DMS53 treated with DMSO at 0.1 percent for 48 hours (cell line): Measurements from ENCODE around the gene MFAP5.
"Not testable (repeated sequence)": the region's sequence is repeated elsewhere in the genome, so short reads cannot be mapped to it uniquely, and the experiment has no call there.

ENCODE experiments used
- DNase-seq: peaks from one replicate; lab custom pipeline; 2025; ENCODE audit not compliant: unreplicated experiment; lab: John Stamatoyannopoulos, UW

MFAP5 gene

GRCh38 chr12:8676651-8677050 lies 14.0 kb upstream of the MFAP5 start:
- no peak for DNase-seq

DNA sequence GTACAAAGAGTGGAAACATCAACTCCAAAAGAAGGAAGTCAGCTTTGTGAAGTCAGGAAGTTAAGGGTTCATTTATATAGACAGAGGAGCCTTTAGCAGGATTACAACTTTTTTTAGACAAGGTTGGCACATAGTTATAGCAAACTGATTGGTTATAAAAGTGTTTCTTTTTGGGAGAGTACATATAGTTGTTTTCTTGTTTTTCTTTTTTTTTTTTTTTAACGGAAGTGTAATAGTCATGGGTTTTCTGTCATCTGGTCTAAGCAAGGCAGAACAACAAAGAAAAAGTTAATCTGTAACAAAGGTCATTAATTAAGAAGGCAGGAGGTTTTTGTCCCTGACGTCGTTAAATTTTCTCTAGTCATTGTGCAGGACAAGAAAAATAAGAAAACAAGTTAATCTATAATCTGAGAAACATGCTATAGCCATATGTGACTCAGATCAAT lies 13.0 kb upstream of the MFAP5 start:
- no peak for DNase-seq

GRCh38 chr12:8672381-8672780 lies 9.8 kb upstream of the MFAP5 start:
- DNase-seq, result no peak

DNA sequence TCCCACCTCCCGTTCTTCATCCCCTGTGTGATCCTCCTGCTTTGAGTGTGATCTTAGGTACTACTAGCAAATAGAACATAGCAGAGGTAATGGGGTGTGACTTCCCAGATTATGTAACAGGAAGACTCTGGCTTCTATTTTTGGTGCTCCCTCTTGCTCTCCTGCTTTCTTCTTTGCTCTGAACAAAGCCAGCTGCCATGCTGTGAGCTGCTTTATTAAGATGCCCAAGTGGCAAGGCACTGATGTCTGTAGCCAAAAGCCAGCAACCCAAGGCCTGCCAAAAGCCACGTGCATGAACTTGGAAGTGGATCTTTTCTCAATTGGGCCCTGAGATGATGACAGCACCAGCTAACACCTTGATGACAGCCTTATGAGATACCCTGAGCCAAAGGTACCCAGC lies 5.8 kb upstream of the MFAP5 start:
- no peak for DNase-seq

- DNase-seq, result no peak
Observed at GRCh38 chr12:8667270-8667669, 4.6 kb upstream of the MFAP5 start.

GRCh38 chr12:8665759-8666158 lies 3.1 kb upstream of the MFAP5 start:
- DNase-seq, result no peak

- DNase-seq, result no peak
Observed at GRCh38 chr12:8664228-8664913, 1.7 kb upstream of the MFAP5 start.

DNA sequence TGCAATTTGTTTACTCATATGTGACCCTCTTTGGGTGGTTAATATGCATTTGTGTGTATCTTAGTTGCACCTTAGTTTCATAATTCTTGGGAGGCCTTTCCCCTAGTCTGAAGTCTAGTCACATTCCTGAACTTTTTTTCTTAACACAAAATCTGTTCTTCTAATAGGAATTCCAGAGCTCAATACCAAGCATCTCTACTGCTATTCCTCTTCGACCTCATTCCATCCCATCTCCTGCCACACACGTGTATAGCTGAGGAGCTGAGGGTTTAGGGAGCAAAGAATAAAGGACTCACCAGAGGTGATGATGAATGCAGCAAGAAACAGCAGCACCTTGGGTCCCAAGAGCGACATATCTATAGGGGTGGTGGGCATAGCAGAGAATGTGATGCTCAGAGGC lies 875 bp downstream of the MFAP5 start:
- DNase-seq, result no peak

DNA sequence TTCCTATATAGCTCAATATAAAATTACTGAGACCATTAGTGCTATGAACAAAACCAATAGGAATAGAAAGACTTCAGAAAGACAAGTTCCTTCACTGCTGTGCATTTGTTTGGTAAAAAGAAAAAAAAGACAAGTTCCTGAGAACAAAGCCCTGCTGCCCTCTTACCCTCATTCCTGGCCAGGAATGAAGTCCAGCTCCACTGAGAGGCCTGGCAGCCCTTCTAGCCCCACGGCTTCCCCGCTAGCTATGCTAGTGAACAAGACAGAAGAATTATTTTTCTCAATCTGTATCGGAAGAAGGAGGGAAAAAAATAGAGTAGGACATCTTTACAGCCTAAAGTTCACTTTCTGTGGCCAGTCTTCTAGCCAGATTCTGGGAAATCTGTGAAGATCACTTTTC lies 1.6 kb downstream of the MFAP5 start:
- DNase-seq, result no peak

DNA sequence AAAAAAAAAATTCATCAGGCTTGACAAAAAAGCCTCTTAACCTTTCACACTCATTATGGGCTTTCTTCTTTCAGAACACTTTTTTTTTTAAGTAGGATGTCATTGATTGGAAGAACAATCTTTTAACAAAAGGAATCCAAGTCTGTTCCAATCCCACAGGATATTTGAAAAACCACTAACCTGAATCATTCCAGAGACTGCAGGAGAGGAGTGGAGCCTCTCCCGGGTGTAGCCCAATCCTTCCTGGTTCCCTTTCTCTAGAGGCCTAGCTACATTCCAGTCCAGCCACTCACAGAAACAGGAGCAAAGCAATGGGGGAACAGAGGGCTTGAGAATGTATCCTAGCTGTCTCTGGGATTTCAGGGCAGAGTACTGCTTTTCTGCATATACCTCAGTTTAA lies 4.3 kb downstream of the MFAP5 start:
- no peak for DNase-seq

GRCh38 chr12:8655421-8655820 lies 7.2 kb downstream of the MFAP5 start:
- no peak for DNase-seq

GRCh38 chr12:8648576-8649205 lies 13.9 kb downstream of the MFAP5 start:
- no peak for DNase-seq

DNA sequence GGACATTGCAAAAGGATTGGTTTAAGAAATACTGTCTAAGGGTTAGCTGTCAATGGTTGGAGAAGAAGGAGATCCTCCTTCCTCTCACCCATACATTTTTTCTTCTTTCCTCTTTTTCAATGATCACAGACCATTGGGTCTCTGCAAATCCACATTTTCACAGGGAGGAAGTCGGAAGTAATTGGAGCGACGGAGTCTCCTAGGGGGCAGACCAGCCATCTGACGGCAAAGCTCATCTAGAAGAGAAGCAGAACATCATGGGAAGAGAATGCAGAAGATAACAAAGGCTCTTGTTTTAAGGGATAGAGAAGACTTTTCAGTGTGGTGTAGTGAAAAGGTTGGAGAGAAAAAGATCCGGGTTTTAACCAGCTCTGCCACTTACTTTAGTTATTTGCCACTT lies 14.7 kb downstream of the MFAP5 start:
- no peak for DNase-seq

- DNase-seq, result peak; percentile 52
Observed at GRCh38 chr12:8644345-8645248, 18.0 kb downstream of the MFAP5 start.

GRCh38 chr12:8642775-8643174 lies 19.9 kb downstream of the MFAP5 start:
- DNase-seq, result no peak

DNA sequence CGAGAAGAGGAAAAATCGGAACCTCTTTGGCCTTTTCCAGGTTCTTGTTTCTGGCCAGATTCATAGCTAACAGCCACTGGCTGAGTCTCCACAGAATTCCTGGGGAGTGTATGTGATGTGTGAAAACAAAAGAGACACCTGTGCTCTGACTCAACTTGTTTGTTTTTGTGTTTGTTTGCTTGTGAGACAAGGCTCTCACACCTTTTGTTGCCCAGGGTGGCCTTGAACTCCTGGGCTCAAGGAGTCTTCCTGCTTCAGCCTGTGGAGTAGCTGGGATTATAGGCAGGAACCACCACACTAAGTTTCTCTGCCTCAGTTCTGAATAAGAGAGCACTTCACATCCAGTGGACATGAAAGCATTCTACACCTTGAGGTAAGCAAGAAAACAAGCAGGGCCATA lies 22.7 kb downstream of the MFAP5 start:
- peak; percentile 69 for DNase-seq

GRCh38 chr12:8638951-8639350 lies 23.7 kb downstream of the MFAP5 start:
- DNase-seq, result no peak

DNA sequence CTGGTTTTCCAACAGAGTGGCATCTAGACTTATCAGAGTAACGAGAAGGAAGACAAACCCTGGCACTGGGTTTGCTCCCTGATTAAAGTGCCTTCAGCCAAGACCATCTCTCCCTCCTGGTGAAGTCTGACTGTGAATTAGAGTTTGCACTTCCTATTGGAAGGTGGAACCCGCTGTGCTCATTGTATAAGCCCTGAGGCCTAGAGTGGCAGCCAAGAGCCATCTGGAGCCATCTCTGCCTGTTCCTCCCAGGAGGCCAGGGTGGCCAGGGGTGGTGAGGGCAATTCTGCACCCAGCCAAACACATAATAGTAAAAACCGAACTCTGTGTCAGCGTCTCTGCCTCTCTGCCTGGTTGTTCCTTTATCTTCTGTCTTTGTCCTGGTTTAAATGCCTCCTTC lies 25.0 kb downstream of the MFAP5 start:
- no peak for DNase-seq

- no peak for DNase-seq
Observed at GRCh38 chr12:8637244-8637643, 25.4 kb downstream of the MFAP5 start.

GRCh38 chr12:8636581-8636980 lies 26.0 kb downstream of the MFAP5 start:
- no peak for DNase-seq

DNA sequence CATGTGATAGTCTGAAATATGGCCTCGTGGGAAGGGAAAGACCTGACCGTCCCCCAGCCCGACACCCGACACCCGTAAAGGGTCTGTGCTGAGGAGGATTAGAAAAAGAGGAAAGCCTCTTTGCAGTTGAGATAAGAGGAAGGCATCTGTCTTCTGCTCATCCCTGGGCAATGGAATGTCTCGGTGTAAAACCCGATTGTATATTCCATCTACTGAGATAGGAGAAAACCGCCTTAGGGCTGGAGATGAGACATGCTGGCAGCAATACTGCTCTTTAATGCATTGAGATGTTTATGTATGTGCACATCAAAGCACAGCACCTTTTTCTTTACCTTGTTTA lies 26.6 kb downstream of the MFAP5 start:
- DNase-seq, result not testable (repeated sequence)
